HG02571 (cell line): ENCODE measurements around the gene BASP1.

Experiments used
- ATAC-seq: cut with Tn5 transposase; IDR thresholded peaks from one replicate; pipeline ENCODE4 v1.9.1; 2021; ENCODE audit warnings: mild to moderate bottlenecking, moderate library complexity; ENCODE audit not compliant: unreplicated experiment

Gene BASP1

DNA sequence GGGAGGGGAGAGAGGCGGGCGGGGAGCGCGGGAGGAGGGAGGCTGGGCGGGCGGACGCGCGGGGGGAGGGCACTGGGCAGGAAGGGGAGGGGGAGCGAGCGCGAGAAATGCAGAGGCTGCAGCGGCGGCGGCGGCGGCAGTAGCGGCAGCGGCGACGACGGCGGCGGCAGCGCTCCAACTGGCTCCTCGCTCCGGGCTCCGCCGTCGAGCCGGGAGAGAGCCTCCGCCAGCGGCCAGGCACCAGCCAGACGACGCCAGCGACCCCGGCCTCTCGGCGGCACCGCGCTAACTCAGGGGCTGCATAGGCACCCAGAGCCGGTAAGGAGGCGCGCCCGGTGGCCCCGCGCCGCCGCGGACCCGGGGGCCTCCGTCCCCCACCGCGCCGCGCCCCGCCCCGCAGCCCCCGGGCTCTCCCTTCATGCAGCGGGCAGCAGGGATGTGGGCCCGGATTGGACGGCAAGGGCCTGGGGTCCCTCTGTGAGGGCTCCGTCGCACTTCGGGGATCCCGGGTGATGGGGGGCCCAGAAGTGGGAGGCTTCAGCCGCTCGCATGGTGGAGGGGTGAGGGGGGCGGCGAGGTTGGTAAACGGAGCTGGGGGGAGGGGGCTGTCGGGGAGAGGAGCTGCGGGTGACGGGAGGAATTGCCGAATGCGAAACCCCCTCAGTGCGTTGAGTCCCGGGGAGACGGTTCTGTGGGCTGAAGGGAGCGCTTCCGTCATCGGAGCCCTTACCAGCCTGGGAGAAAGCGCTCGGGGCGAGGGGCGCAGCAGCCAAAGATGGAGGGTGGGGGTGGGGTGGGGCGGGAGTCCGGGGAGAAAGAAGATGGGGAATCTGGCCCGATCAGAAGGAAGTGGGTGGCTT lies at the start of gene BASP1:
TSS of gene BASP1 (plus strand) at position 139 of the 860 bp plus-strand sequence. CDS start 57,586 bp downstream, outside the sequence.
- peak; percentile 33 for ATAC-seq

DNA sequence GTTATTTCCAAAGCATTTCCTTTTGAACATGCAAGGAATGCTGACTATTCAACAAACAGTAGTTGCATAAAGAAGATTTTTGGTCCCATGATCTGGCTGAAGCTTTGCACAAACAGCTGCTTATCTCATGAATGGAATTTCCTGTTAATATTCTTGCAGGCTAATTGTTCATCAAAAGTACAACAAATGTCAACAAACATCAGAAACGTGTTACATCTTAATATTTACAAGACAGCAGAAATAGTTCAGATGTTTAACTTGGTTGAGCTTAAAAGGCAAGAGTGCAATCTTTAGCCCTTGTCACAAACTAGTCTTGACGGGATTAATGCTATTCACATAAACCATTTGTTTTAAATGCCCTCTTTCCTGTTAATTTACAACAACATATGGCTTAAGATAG lies 47.9 kb upstream of the BASP1 start:
- no peak for ATAC-seq

- no peak for ATAC-seq
Observed at GRCh38 chr5:17172791-17173190, 44.6 kb upstream of the BASP1 start.

- ATAC-seq: no peak
Observed at GRCh38 chr5:17174965-17175364, 42.5 kb upstream of the BASP1 start.

DNA sequence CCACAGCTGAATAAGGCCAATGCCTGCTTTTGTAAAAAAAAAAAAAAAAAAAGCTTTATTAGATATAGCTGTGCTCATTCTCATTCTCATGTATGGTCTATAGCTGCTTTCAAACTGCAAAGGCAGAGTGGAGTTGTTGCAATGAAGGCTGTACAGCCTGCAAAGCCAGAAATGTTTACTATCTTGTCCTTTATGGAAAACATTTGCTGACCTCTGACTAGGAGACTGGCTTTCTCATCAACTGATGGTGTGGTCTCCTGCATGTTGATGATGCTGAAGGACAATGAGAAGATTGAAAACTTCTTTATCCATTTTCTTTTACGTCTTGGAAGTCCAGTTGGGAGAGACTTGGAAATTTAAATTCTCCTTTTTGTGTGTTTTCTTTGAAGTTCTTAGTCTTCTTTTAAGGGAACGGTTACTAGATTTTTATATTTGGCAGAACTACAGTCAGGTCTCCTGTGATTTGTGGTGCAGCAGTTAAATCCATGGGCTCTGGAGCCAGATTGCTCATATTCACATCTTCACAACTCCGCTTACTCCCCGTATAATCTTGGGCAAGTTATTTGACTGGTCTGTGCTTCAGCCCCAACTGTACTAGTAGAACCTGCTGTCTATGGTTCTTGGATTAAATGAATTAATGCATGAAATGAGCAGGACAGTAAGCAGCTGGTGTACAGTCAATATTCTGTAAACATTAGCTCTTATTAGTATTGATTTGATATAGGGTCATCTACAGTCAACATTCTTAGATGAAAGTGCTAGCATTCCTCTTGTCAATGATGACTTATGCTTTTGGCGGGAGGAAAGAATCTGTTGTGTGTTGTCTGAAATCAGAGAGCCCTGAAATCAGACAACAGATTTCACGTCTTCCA lies 39.7 kb upstream of the BASP1 start:
- ATAC-seq: no peak

DNA sequence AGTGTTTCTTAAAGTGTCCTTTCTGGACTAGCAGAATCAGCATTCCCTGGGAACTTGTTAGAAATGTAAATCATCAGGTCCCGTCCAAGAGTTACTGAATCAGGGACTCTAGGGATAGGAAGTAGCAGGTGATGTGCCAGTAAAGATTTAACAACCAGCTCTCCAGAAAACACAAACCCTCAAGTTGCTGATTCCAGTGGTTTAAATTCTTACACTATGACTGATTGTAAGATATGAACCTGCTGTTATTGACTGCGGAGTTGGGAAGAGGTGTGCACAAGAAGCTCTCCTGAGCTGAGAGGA lies 39.1 kb upstream of the BASP1 start:
- no peak for ATAC-seq

- no peak for ATAC-seq
Observed at GRCh38 chr5:17180330-17180843, 37.0 kb upstream of the BASP1 start.

DNA sequence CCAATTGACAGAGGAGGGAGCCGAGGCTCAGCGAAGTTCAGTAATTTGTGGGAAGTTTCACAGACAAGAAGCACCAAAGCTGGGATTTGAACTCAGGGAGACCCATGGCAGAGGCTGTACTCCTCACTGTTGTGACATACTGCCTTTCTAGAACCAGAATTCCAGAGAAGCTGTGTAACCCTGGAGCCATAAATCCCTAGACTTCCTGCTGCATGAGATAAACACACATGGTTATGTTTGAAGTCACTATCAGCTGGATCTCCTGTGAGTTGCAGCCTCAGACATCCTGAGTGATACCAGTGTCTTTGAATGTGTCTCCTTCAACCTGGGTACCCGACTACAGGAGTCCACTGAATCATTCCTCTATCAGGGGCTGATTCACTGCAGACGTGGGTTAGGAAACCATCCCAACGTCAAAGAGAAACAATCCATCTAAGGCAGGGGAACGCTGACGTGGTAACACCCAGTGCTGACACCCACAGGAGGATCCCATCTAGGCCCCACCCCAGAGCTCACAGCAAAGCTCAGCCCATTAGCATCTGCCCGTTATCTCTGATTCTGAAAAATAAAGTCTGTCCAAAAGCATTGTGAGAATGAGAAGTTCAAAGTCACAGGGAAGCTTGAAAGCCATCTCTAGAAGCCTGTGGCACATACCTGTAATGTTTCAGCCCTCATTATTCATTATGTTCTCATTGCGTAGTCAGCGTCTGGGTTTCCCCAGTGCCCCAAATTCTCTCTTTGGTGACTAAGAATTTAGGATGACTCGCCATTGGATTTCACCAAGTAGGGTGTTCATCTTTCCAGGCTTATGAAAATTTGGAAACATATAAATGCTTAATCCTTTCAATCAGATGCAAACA lies 36.3 kb upstream of the BASP1 start:
- ATAC-seq: no peak

DNA sequence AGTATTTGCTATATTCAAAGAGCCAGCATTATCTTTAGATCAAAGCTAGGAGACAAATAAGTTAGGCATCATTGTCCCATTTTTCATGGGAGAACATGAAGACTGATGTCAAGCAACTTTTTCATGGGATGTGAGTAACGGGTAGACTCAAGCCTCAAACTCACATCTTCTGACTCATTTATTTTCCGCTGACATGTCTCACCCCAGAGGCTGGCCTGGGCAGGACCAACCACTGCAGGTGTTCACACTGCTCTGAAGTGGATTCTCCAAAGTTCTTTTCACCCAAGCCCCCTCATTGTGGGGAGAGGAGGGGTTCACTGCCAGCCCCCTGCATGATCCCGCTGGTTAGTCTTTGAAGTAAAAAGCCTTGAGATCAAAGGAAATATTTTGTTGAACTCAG lies 34.9 kb upstream of the BASP1 start:
- ATAC-seq: no peak

- no peak for ATAC-seq
Observed at GRCh38 chr5:17182981-17183380, 34.5 kb upstream of the BASP1 start.

- ATAC-seq: no peak
Observed at GRCh38 chr5:17183831-17184230, 33.6 kb upstream of the BASP1 start.

GRCh38 chr5:17184588-17184987 lies 32.8 kb upstream of the BASP1 start:
- no peak for ATAC-seq

GRCh38 chr5:17185349-17185748 lies 32.1 kb upstream of the BASP1 start:
- no peak for ATAC-seq

DNA sequence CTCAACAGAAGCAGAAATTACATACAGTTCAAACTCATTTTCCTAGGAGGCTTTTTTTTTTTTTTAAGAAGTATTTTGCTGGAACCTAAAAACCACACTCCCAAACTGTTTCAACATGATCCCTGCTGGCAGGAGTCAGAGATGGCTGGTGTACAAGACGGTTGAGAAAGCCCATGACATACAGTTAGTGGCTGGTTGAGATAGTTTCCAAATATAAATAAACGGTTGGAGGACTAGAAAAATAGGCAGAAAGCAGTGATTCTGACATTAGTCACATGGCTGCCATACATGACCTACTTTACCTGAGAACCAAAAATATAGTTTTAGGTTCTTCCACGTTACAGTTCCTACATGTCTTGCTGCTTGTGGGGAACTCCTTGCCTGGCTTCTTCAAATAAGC lies 31.7 kb upstream of the BASP1 start:
- no peak for ATAC-seq

- ATAC-seq: no peak
Observed at GRCh38 chr5:17186256-17186655, 31.2 kb upstream of the BASP1 start.

GRCh38 chr5:17187011-17187785 lies 30.2 kb upstream of the BASP1 start:
- no peak for ATAC-seq

DNA sequence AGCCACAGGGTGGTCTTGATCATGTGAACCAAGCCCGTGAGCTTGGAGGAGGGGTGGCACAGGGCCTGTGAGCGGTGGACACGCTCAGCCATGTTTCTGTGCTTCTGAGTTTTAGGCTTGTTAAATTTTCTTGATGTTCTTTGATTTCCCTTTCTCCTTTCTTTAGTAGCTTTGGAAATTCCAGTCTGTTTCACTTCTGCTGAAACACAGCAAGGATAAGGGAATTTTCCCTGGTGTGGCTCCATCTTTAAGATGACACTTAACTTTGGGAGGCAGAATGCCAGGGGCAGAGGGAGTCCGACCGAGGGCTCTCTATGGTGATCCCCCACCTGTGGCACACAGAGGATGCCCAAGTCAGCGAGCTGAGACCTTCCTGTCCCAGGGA lies 29.7 kb upstream of the BASP1 start:
- ATAC-seq: no peak

GRCh38 chr5:17189381-17190036 lies 27.9 kb upstream of the BASP1 start:
- ATAC-seq: peak; percentile 72

- ATAC-seq: no peak
Observed at GRCh38 chr5:17190242-17190778, 27.1 kb upstream of the BASP1 start.
